Measurements from ENCODE around the gene NIT1.

The NIT1 gene

GRCh38 chr1:161158316-161159010, 40.6 kb downstream of the NIT1 start:
- DNase-seq: no peak

DNA sequence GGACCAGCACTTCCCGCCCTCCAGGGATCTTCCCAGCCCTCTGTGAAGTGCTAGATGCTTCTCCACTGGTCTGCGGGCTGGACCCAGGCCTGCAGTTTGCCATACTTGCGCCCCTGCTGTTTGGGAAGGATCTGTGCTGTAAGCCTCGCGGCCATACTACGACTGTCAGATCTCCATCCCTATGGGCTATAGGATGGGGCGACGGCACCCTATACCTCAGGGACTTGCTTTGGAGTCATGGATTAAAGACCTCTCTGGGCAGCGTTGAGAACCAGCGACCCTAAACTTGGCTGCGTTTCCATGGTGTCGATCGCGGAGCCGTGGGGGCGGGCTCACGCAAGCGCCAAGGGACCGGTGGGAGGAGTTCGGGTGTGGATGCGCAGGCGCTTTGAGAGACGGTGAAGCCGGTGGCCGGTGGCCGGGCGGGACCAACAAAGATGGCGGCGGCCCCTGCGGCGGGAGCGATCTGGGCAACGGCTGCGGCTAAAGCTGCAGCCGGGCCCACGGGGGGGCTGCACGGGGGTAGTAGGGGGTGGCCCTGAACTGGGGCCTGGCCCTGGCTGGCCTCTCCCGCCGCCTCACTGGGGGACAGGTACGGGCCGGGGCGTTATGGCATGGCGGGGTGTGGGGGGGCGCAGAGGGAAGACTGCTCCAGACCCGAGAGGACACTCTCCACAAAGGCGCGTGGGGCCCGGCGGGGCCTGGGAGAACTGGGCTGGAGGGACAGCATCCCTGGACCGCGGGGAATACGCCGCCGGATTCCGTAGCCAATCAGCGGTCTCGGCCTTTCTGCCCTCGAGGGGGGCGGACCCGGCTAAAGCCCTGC, 41.4 kb downstream of the NIT1 start, which contains the start of gene USP21:
TSS of gene USP21 (plus strand) at position 414 of the 826 bp plus-strand sequence. CDS start 1,141 bp downstream, outside the sequence.
- DNase-seq: peak; percentile 97

DNA sequence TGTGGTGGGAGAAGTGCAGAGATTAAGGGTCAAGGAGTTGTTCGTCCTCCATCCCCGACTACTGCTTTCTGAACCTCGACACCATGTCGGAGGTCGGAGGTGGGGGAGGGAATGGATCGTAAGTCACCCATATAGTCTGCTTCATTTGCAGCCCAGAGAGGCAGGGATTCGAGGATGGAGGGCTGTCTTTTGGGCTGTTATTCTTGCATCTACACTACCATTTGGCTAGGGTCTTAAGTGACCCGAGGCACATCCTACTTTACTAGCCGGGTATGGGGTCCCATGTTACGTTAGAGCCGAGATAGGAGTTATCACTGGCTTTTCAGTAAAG, 42.0 kb downstream of the NIT1 start:
- no peak for DNase-seq

DNA sequence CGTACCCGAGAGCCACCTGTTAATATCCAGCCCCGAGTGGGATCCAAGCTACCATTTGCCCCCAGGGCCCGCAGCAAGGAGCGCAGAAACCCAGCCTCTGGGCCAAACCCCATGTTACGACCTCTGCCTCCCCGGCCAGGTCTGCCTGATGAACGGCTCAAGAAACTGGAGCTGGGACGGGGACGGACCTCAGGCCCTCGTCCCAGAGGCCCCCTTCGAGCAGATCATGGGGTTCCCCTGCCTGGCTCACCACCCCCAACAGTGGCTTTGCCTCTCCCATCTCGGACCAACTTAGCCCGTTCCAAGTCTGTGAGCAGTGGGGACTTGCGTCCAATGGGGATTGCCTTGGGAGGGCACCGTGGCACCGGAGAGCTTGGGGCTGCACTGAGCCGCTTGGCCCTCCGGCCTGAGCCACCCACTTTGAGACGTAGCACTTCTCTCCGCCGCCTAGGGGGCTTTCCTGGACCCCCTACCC, 42.8 kb downstream of the NIT1 start:
- no peak for DNase-seq

DNA sequence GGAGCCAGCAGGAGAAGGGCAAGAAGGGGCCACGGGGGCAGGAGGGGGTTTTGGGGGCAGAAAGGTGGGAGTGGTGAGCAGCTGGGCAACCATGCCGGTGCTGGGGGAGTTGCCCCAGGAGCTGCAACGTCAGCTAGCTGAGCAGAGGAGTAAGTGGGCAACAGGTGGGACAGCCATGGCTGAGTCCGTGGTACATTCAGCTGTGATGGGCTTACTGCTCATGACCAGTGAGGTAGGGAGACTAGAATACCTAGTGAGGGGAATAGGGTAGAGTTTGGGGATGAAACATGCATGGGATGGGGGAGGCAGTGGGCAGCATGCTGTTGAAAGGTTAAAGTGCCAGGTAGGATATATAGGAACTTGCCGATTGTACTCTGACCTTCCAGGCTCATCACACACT, 43.7 kb downstream of the NIT1 start:
- no peak for DNase-seq

DNA sequence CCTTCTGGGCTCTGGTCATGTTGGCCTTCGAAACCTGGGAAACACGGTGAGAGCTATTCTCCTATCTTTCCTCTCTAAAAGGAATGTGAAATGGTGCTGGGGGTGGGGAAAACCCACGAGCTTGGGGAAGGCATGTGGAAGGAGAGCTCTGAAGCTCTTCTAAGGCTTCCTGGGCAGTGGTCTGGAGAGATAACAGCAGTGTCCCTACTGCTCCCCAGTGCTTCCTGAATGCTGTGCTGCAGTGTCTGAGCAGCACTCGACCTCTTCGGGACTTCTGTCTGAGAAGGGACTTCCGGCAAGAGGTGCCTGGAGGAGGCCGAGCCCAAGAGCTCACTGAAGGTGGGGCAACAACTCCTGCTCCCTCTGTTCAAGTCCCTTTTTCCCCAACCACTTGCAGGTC, 44.1 kb downstream of the NIT1 start:
- no peak for DNase-seq

DNA sequence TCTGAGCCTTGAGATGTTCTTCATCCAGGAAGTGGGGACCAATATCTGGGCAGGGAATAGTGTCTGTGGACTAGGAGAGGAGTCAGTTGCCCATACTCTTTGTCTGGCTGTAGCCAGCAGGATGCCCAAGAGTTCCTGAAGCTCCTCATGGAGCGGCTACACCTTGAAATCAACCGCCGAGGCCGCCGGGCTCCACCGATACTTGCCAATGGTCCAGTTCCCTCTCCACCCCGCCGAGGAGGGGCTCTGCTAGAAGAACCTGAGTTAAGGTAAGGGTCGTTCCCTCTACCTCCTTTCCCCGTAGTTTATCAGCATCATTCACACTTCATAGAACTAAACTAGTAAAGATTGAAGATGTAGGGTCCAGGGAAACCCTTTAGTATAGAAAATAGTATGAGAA, 44.9 kb downstream of the NIT1 start:
- DNase-seq: no peak

DNA sequence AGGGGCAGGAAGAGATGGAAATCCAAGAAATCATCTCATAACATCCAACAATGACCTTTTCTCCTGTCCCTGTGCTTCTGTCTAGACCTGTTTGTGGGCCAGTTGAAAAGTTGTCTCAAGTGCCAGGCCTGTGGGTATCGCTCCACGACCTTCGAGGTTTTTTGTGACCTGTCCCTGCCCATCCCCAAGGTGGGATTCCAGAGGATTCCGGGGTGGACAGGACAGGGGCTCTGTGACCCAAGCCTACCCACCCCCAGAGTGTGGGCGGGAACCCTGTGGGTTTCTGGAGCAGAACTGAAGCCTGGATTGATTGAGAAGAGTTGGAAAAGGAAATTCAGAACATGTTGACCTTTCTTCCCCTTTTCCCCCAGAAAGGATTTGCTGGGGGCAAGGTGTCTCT, 45.9 kb downstream of the NIT1 start:
- no peak for DNase-seq

DNA sequence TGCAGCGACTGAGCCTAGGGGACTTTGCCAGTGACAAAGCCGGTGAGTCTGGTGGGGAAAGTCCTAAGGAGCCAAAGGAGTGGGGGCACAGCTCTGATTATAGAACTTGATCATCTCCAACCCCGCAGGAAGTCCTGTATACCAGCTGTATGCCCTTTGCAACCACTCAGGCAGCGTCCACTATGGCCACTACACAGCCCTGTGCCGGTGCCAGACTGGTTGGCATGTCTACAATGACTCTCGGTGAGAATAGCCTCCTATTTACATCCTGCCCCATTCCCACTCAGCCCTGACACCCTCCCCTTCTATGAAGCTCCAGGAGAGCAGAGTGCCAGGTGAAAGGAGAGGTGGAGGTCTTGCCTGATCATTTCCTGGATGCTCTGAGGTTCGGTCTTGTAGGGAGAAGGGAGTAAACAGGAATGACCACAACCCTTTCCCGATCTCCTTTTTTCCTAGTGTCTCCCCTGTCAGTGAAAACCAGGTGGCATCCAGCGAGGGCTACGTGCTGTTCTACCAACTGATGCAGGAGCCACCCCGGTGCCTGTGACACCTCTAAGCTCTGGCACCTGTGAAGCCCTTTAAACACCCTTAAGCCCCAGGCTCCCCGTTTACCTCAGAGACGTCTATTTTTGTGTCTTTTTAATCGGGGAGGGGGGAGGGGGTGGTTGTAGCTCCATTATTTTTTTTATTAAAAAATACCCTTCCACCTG, 47.2 kb downstream of the NIT1 start:
- no peak for DNase-seq

DNA sequence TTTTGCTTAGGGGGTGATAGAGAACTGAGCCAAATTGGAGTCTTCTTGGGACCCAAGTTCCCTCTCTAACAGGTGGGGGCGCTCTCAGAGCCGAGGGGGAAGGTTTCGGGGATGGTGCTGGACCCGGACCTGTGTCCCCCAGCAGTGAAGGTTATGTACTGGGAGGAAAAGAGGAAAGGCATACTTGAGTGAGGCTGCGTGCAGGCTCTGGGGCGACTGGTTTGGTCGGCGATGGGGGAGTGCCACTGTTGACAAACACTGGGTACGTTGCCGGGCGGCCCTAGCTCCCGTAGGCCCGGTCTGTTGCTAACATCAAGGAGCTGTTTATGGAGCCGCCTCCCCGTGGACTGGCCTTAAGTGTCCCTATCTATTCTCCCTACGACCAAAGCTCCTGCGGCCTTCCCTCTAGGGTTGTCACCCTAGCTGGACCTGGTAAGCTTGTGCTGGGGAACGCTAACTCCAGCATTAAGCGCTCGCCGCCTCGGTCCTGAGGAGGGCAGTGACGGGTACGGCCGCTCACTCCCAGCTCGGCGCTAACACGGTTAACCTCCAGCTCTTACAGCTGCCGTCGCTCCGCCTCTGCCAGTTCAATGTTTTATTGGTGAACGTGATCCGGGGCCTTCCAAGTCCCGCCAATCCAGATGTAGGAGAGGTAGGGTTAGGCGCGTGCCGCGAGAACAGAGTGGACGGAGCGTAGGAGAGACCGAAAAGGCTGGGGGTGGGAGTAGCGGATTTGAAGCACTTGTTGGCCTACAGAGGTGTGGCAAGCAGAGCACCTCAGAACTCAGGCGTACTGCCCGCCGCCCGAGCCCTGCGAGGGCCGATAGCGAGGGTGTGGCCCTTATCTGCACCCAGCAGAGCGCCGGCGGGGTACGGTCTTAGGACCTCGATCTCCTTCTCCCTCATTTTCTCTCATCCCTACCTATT, 48.1 kb downstream of the NIT1 start, which contains the start of gene PPOX:
TSS of gene PPOX (plus strand) at position 685 of the 927 bp plus-strand sequence. CDS start 422 bp downstream, outside the sequence.
- DNase-seq: peak; percentile 79

DNA sequence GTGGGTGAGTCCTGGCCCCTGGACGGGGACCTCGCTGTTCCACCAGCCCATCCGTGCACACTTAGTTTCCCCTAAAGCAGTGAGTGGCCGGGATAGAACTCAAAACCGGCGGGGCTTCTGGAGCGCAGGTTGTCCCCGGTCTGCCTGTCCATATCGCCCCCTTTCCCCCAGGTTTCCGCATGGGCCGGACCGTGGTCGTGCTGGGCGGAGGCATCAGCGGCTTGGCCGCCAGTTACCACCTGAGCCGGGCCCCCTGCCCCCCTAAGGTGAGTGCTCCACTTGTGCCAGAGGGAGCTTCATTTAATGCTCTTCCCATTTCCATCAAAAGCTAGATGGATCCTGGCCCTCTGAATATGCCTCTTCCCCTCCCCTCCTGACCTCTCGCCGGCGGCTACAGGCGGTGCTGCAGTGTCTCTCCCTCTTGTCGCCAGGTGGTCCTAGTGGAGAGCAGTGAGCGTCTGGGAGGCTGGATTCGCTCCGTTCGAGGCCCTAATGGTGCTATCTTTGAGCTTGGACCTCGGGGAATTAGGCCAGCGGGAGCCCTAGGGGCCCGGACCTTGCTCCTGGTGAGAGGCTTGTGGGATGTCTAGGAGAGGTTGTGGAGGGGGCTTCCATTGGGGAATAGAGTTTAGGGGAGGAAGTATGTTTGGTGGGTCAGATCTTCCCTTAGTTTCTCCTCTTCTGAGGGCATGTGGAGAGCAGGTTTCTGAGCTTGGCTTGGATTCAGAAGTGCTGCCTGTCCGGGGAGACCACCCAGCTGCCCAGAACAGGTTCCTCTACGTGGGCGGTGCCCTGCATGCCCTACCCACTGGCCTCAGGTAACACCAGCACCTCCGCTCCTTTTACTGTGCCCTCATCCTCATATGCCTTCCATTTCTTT, 49.0 kb downstream of the NIT1 start:
- DNase-seq: no peak

GRCh38 chr1:161168906-161169305, 51.0 kb downstream of the NIT1 start:
- no peak for DNase-seq

Measured in 8988T (cell line).